ENCODE data around the gene ST3GAL4. TPM values are rescaled to one million over a fixed set of nuclear protein-coding genes. Genes with fewer than 3 reads are reported as not detected.

The ST3GAL4 gene
- total and polyA plus RNA-seq, 9 of the 15 experiments (the other 6 are each of a cell fraction or from before 2014, with no cell fraction given) = 0.27 to 22.9 (median 10.5) TPM

GRCh38 chr11:126403658-126404057 lies 48.2 kb downstream of the ST3GAL4 start (continued):
- no peak for TF ChIP-seq PCBP1 (IDR thresholded peaks at IDR 0.05; ENCODE audit: low read depth, low read length, poor library complexity, severe bottlenecking)

GRCh38 chr11:126404367-126404766 lies 48.9 kb downstream of the ST3GAL4 start:
- H3K27me3 ChIP-seq (ENCODE audit: control insufficient read depth in 2 of 2, insufficient read depth in 2 of 2, low read length in 2 of 2) = no peaks in the 10 kb centered on the region
- no peak for TF ChIP-seq IRF2 (CRISPR knock-in tag; IDR thresholded peaks at IDR 0.05)
- TF ChIP-seq SMAD4 (CRISPR knock-in tag; conservative IDR thresholded peaks at IDR 0.05) = no peak
- TF ChIP-seq ZNF41 (CRISPR knock-in tag; conservative IDR thresholded peaks at IDR 0.05) = no peak
- no peak for TF ChIP-seq TGIF2 (CRISPR knock-in tag; IDR thresholded peaks at IDR 0.05)
- no peak for TF ChIP-seq ZNF780A (CRISPR knock-in tag; IDR thresholded peaks at IDR 0.05)
- intact Hi-C loops (cut with micrococcal nuclease) (no loop called here), in situ Hi-C loops (cut with MboI) (loop anchor here (25.0 kb wide), 1 partner anchor 92 kb away; the partner anchor contains the start of gene DCPS)
- DNase-seq (ENCODE audit: extremely low read depth in 1 of 4, low spot score in 3 of 4) = no peak
- peaks cover 25% of the 10 kb centered on the region; the same call in 1 of the 2 replicates for H4K20me1 ChIP-seq (replicated peaks; ENCODE audit: control insufficient read depth, insufficient read depth, low read length)
- peaks cover 5% of the 10 kb centered on the region; the same call in 2 of the 3 replicates for H3K36me3 ChIP-seq (ENCODE audit: control insufficient read depth, insufficient read depth, low read length)
- BruUV-seq (replicated peaks) = no TSS peak
- no peak overlapping the region for H3K4me3 ChIP-seq
- H3K4me1 ChIP-seq (replicated peaks in 1 of 2; ENCODE audit: control insufficient read depth in 2 of 2, insufficient read depth in 2 of 2, low read length in 2 of 2) = no peaks in the 10 kb centered on the region
- H2AFZ ChIP-seq (ENCODE audit: low read depth, low read length) = no peak overlapping the region
- peaks cover 2% of the 10 kb centered on the region for H3K9me1 ChIP-seq (ENCODE audit: control insufficient read depth, insufficient read depth, low read length)
- no peak for ATAC-seq
- ChIA-PET CTCF (ENCODE audit: low intra/inter-chr PET ratio) (no interaction called here), POLR2A (no interaction called here)
- H3K79me2 ChIP-seq (ENCODE audit: control insufficient read depth, insufficient read depth, low read length) = no peaks in the 10 kb centered on the region
- no peak overlapping the region for H3K9ac ChIP-seq (ENCODE audit: insufficient read depth in 1 of 2, low read depth in 2 of 2, low read length in 2 of 2)
- no peak for FAIRE-seq
- WGBS (ENCODE audit: insufficient coverage, low coverage, missing lambda C conversion rate) = 34% methylated on average over 5 of the region's 5 CpGs
- H3K27ac ChIP-seq (ENCODE audit: extremely low read depth, low read depth, low read length) = no peak overlapping the region
- H3K4me2 ChIP-seq (ENCODE audit: insufficient read depth, low read length) = no peak overlapping the region
- H3K9me3 ChIP-seq (replicated peaks; ENCODE audit: control insufficient read depth, insufficient read depth, low read depth, low read length) = no peaks in the 10 kb centered on the region

All from K562 (cell line).